HepG2 (cell line): Measurements from ENCODE around the gene SEC14L1. TPM values are rescaled to one million over a fixed set of nuclear protein-coding genes. Genes with fewer than 3 reads are reported as not detected.

ENCODE experiments used
- CEBPB ChIP-seq: IDR thresholded peaks from 2 replicates; pipeline ENCODE4 v1.6.1; 2011; ENCODE audit warnings: low read depth, low read length, improper control_type of control experiment, borderline replicate concordance
- FOXA1 ChIP-seq, 2 experiments: fragments of 450-650 bp in 1 of 2; sonication (generic) in 1 of 2; formaldehyde crosslinking in 1 of 2; IDR thresholded peaks; 2 replicates each; pipeline versions ENCODE4 v1.4.0 to v1.6.1; 2016 to 2020; ENCODE audit warnings: missing genetic modification reagents in 1 of 2
- GFI1 ChIP-seq: sonication (generic); formaldehyde crosslinking; IDR thresholded peaks from 2 replicates; pipeline ENCODE4 v1.5.0; 2020; ENCODE audit warnings: missing genetic modification reagents, mild to moderate bottlenecking, borderline replicate concordance
- HNF4G ChIP-seq, 2 experiments: sonication (generic) in 1 of 2; formaldehyde crosslinking in 1 of 2; IDR thresholded peaks; 2 replicates each; pipeline versions ENCODE4 v1.4.0 to v1.6.1; 2011 to 2020; ENCODE audit warnings: borderline replicate concordance in 2 of 2, low read depth in 2 of 2, mild to moderate bottlenecking in 2 of 2, low read length in 1 of 2, missing genetic modification reagents in 1 of 2, moderate library complexity in 1 of 2
- HOXA9 ChIP-seq: sonication (generic); formaldehyde crosslinking; IDR thresholded peaks from 2 replicates; pipeline ENCODE4 v1.8.1; 2022; ENCODE audit warnings: missing genetic modification reagents, mild to moderate bottlenecking, moderate library complexity, borderline replicate concordance
- LCORL ChIP-seq, 2 experiments: fragments of 450-650 bp in 1 of 2; sonication (generic) in 1 of 2; formaldehyde crosslinking in 1 of 2; IDR thresholded peaks; 2 replicates each; pipeline versions ENCODE4 v1.5.0 to v1.6.1; 2017 to 2020; ENCODE audit warnings: antibody characterized with exemption in 1 of 2, missing genetic modification reagents in 1 of 2
- MXD1 ChIP-seq: sonication (generic); formaldehyde crosslinking; IDR thresholded peaks from 2 replicates; pipeline ENCODE4 v1.4.0; 2020; ENCODE audit warnings: mild to moderate bottlenecking, missing genetic modification reagents
- PATZ1 ChIP-seq: sonication (generic); formaldehyde crosslinking; IDR thresholded peaks from 2 replicates; pipeline ENCODE4 v1.4.0; 2020; ENCODE audit warnings: missing genetic modification reagents
- RARA ChIP-seq: IDR thresholded peaks from 2 replicates; pipeline ENCODE4 v1.6.1; 2016; ENCODE audit warnings: missing genetic modification reagents, missing compliant biosample characterization
- TAF1 ChIP-seq: sonication (generic); formaldehyde crosslinking; IDR thresholded peaks from 2 replicates; pipeline ENCODE4 v1.4.0; 2020; ENCODE audit warnings: missing genetic modification reagents
- TBX2 ChIP-seq: sonication (generic); formaldehyde crosslinking; IDR thresholded peaks from 2 replicates; pipeline ENCODE4 v1.5.0; 2020; ENCODE audit warnings: missing genetic modification reagents, mild to moderate bottlenecking, borderline replicate concordance
- ZFAT ChIP-seq: sonication (generic); formaldehyde crosslinking; conservative IDR thresholded peaks from 2 replicates; pipeline ENCODE4 v1.8.1; 2023; ENCODE audit warnings: missing genetic modification reagents, inconsistent platforms
- ZNF280D ChIP-seq: sonication (generic); formaldehyde crosslinking; IDR thresholded peaks from 2 replicates; pipeline ENCODE4 v1.5.1; 2020; ENCODE audit warnings: mild to moderate bottlenecking, missing genetic modification reagents
- ZNF75D ChIP-seq: sonication (generic); formaldehyde crosslinking; IDR thresholded peaks from 2 replicates; pipeline ENCODE4 v1.8.1; 2023; ENCODE audit warnings: missing genetic modification reagents, mild to moderate bottlenecking, borderline replicate concordance
- polyA plus RNA-seq, 8 experiments: library from polyadenylated mRNA; depleted of rRNA in 3 of 8; stranded (reverse) in 7 of 8; unstranded in 1 of 8; fragments of >200 nt; fragmentation: Illumina TruSeq in 4 of 8; extraction: Trizol in 4 of 8; gene quantifications; 2 replicates each; pipeline versions ENCODE4 v1.2.1 to v1.2.3, GENCODE V29; 2011 to 2016; ENCODE audit warnings: low read depth in 4 of 8, missing spikeins in 1 of 8, mixed read lengths in 1 of 8; ENCODE audit not compliant: insufficient read depth in 1 of 8
- total RNA-seq, 5 experiments: library from RNA; depleted of rRNA; stranded (reverse); fragments of >200 nt; fragmentation: Illumina TruSeq; extraction: Trizol; gene quantifications; 2 replicates each; pipeline ENCODE4 v1.2.3, GENCODE V29; 2016; ENCODE audit warnings: low read depth in 1 of 5
- TF ChIP-seq, protein P1 (sequence below): sonication (generic); formaldehyde crosslinking; IDR thresholded peaks from 2 replicates; pipeline ENCODE4 v1.9.0; 2021; ENCODE audit warnings: missing genetic modification reagents, borderline replicate concordance
- TF ChIP-seq, protein P2 (sequence below): sonication (generic); formaldehyde crosslinking; IDR thresholded peaks from 2 replicates; pipeline ENCODE4 v1.4.0; 2020; ENCODE audit warnings: missing genetic modification reagents, borderline replicate concordance

SEC14L1 gene
- total and polyA plus RNA-seq, 2 of the 13 experiments (the other 11 are each of a cell fraction or from before 2014, with no cell fraction given), result 26.3 to 43.9 TPM

- TF ChIP-seq PATZ1 (CRISPR knock-in tag) (peak; percentile 14; the same call in 1 of the 2 replicates), GFI1 (CRISPR knock-in tag) (peak; percentile 16; the same call in 1 of the 2 replicates), RARA (CRISPR knock-in tag) (peak; percentile 42; the same call in 1 of the 2 replicates), CEBPB (peak; percentile 40; the same call in 1 of the 2 replicates), TBX2 (CRISPR knock-in tag) (no peak; the same call in 1 of the 2 replicates), ZNF280D (CRISPR knock-in tag) (peak; percentile 85), HNF4G (IDR thresholded peaks at IDR 0.05; ENCODE audit: borderline replicate concordance, low read depth, low read length) (peak; percentile 91), HNF4G (CRISPR knock-in tag; IDR thresholded peaks at IDR 0.05; ENCODE audit: borderline replicate concordance, low read depth) (peak; percentile 67; the same call in 1 of the 2 replicates), ZFAT (CRISPR knock-in tag) (no peak), MXD1 (no peak), TAF1 (CRISPR knock-in tag) (no peak), HOXA9 (CRISPR knock-in tag) (no peak), FOXA1 (IDR thresholded peaks at IDR 0.05) (no peak), FOXA1 (CRISPR knock-in tag; IDR thresholded peaks at IDR 0.05) (peak; percentile 7; the same call in 1 of the 2 replicates), LCORL (IDR thresholded peaks at IDR 0.05) (no peak), LCORL (CRISPR knock-in tag; IDR thresholded peaks at IDR 0.05) (peak; percentile 72; the same call in 1 of the 2 replicates), ZNF75D (CRISPR knock-in tag) (no peak)
- TF ChIP-seq, protein P1, sequence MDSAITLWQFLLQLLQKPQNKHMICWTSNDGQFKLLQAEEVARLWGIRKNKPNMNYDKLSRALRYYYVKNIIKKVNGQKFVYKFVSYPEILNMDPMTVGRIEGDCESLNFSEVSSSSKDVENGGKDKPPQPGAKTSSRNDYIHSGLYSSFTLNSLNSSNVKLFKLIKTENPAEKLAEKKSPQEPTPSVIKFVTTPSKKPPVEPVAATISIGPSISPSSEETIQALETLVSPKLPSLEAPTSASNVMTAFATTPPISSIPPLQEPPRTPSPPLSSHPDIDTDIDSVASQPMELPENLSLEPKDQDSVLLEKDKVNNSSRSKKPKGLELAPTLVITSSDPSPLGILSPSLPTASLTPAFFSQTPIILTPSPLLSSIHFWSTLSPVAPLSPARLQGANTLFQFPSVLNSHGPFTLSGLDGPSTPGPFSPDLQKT, result no peak
- TF ChIP-seq, protein P2, sequence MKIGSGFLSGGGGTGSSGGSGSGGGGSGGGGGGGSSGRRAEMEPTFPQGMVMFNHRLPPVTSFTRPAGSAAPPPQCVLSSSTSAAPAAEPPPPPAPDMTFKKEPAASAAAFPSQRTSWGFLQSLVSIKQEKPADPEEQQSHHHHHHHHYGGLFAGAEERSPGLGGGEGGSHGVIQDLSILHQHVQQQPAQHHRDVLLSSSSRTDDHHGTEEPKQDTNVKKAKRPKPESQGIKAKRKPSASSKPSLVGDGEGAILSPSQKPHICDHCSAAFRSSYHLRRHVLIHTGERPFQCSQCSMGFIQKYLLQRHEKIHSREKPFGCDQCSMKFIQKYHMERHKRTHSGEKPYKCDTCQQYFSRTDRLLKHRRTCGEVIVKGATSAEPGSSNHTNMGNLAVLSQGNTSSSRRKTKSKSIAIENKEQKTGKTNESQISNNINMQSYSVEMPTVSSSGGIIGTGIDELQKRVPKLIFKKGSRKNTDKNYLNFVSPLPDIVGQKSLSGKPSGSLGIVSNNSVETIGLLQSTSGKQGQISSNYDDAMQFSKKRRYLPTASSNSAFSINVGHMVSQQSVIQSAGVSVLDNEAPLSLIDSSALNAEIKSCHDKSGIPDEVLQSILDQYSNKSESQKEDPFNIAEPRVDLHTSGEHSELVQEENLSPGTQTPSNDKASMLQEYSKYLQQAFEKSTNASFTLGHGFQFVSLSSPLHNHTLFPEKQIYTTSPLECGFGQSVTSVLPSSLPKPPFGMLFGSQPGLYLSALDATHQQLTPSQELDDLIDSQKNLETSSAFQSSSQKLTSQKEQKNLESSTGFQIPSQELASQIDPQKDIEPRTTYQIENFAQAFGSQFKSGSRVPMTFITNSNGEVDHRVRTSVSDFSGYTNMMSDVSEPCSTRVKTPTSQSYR (CRISPR knock-in tag), result 0 out of 2 replicates have a peak, but pooled peaks have one; percentile 20
Observed at GRCh38 chr17:77180503-77181357, 40.0 kb downstream of the SEC14L1 start (continued).
